ENCODE data around the gene DMBX1.

The DMBX1 gene

GRCh38 chr1:46461017-46461808 lies 28.4 kb upstream of the DMBX1 start:
- no peak for DNase-seq

GRCh38 chr1:46461809-46462448 lies 27.7 kb upstream of the DMBX1 start:
- no peak for DNase-seq

GRCh38 chr1:46464013-46464548 lies 25.6 kb upstream of the DMBX1 start:
- DNase-seq: no peak

GRCh38 chr1:46464915-46465314 lies 24.7 kb upstream of the DMBX1 start:
- no peak for DNase-seq

GRCh38 chr1:46465981-46466476 lies 23.6 kb upstream of the DMBX1 start:
- no peak for DNase-seq

- DNase-seq: peak; percentile 39
Observed at GRCh38 chr1:46466477-46467182, 23.0 kb upstream of the DMBX1 start.

GRCh38 chr1:46467183-46467504 lies 22.5 kb upstream of the DMBX1 start:
- DNase-seq: no peak

- DNase-seq: no peak
Observed at GRCh38 chr1:46469881-46470280, 19.8 kb upstream of the DMBX1 start.

- DNase-seq: no peak
Observed at GRCh38 chr1:46471848-46472492, 17.7 kb upstream of the DMBX1 start.

- no peak for DNase-seq
Observed at GRCh38 chr1:46472498-46473181, 17.0 kb upstream of the DMBX1 start.

- DNase-seq: no peak
Observed at GRCh38 chr1:46473991-46474390, 15.6 kb upstream of the DMBX1 start.

GRCh38 chr1:46474570-46474969 lies 15.1 kb upstream of the DMBX1 start:
- DNase-seq: no peak

- no peak for DNase-seq
Observed at GRCh38 chr1:46476673-46477072, 13.0 kb upstream of the DMBX1 start.

GRCh38 chr1:46477153-46477929 lies 12.3 kb upstream of the DMBX1 start:
- DNase-seq: no peak

- DNase-seq: no peak
Observed at GRCh38 chr1:46478721-46479485, 10.7 kb upstream of the DMBX1 start.

GRCh38 chr1:46479744-46480350 lies 9.8 kb upstream of the DMBX1 start:
- DNase-seq: no peak

- no peak for DNase-seq
Observed at GRCh38 chr1:46480959-46481646, 8.5 kb upstream of the DMBX1 start.

GRCh38 chr1:46481961-46482360 lies 7.7 kb upstream of the DMBX1 start:
- no peak for DNase-seq

GRCh38 chr1:46483589-46483988 lies 6.0 kb upstream of the DMBX1 start:
- no peak for DNase-seq

Data from NCI-H1436 treated with DMSO at 0.1 percent for 48 hours (cell line).